NB4 (cell line): Measurements from ENCODE around the gene CCS.
"Not testable (repeated sequence)": the region's sequence is repeated elsewhere in the genome, so short reads cannot be mapped to it uniquely, and the experiment has no call there.

ENCODE experiments used
- DNase-seq: peaks from one replicate; pipeline ENCODE4 v3.0.0; 2010; ENCODE audit warnings: low read depth
- H3K4me3 ChIP-seq: one replicate; pipeline ENCODE4 v1.5.1; 2011; ENCODE audit warnings: mild to moderate bottlenecking, low read depth, low read length, moderate library complexity
- CTCF ChIP-seq: IDR thresholded peaks from one replicate; pipeline ENCODE4 v1.5.1; 2012; ENCODE audit warnings: low read depth, low read length
- MAX ChIP-seq: IDR thresholded peaks from 2 replicates; pipeline ENCODE4 v1.6.1; 2011; ENCODE audit warnings: low read depth, low read length
- MYC ChIP-seq: IDR thresholded peaks from 2 replicates; pipeline ENCODE4 v1.6.1; 2011; ENCODE audit warnings: low read depth, low read length
- POLR2A ChIP-seq: IDR thresholded peaks from 2 replicates; pipeline ENCODE4 v1.6.1; 2011; ENCODE audit warnings: mild to moderate bottlenecking; ENCODE audit not compliant: insufficient read length; ENCODE audit errors: extremely low read depth

CCS gene

DNA sequence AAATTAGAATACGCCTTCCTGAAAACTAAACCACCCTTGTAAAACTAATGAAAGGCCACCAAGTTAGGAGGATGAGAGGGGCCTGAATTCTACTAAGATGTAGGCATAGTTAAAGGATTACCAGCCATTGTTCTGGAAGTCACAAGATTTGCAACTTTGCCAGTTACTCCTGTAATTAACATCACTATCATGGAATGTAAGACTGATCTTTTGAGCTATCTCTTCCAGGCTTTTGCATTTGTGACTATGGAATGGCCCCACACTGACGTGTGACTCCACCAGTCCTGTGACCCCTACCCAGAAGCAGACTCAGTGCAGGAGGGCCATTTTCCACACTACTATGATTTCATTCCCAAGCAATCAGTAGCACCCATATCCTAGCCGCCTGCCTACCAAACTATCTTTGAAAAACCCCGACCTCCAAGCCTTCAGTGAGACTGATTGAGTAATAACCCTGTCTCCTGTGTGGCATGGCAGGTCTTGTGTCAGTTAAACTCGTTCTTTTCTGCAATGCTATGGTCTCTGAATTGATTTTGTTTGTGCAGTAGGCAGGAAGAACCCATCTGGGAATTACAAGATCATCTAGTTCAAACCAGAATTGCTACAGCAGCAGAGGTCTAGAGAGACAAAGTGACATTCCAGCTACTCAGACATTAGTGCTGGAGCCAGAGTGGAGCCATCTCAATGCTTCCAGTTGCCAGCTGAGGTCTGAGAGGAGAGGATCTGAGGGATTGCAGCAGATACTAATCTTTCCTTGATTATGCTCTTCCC is 22.7 kb upstream of the CCS start:
- TF ChIP-seq CTCF = no peak
- TF ChIP-seq POLR2A = no peak
- no peak for DNase-seq
- H3K4me3 ChIP-seq = no peak overlapping the region

- no peak for DNase-seq
- no peak for TF ChIP-seq CTCF
- no peak for TF ChIP-seq MYC
- TF ChIP-seq MAX = no peak
- no peak for TF ChIP-seq POLR2A
- H3K4me3 ChIP-seq = no peak overlapping the region
Observed at GRCh38 chr11:66570850-66571180, 22.2 kb upstream of the CCS start.

GRCh38 chr11:66579017-66579606 is 13.9 kb upstream of the CCS start:
- DNase-seq = peak; percentile 77
- 0 out of 2 replicates have a peak, but pooled peaks have one; percentile 21 for TF ChIP-seq MAX
- peak; percentile 87 for TF ChIP-seq CTCF
- no peak for TF ChIP-seq POLR2A
- no peak for TF ChIP-seq MYC
- no peak overlapping the region for H3K4me3 ChIP-seq

GRCh38 chr11:66580803-66581202 is 12.2 kb upstream of the CCS start:
- no peak overlapping the region for H3K4me3 ChIP-seq
- TF ChIP-seq CTCF = no peak
- no peak for TF ChIP-seq MYC
- no peak for TF ChIP-seq MAX
- no peak for TF ChIP-seq POLR2A
- DNase-seq = no peak

- H3K4me3 ChIP-seq = no peak overlapping the region
- TF ChIP-seq MYC (no peak), MAX (no peak), POLR2A (no peak), CTCF (no peak)
- DNase-seq = no peak
Observed at GRCh38 chr11:66581261-66581660, 11.7 kb upstream of the CCS start.

DNA sequence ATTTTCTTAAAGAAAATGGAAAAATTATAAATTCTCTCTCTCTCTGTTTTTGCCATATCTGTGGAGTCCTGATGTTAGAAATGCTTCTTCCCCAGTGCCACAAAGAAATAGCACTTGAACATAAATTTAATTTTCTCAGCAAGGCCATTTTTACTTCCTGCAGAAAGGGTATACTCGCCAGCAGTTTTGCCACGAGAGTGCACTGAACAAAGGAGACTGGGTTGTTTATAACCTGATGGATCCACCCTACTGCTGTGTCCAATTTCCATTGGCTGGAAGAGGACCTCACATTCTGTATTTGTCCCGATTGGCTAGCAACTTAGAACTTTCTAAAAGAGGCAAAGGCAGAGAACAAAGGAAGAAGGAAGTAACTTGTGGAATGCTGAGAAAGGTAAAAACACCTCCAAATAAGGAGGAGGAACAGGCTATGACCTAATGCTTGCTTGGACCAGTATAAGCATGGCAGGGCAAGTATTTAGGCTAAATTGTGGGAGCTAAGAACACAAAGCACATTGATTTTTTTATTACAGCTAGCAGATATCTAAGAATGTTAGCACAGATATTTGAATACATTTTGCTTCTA is 10.3 kb upstream of the CCS start:
- H3K4me3 ChIP-seq, DNase-seq: not testable (repeated sequence)

DNA sequence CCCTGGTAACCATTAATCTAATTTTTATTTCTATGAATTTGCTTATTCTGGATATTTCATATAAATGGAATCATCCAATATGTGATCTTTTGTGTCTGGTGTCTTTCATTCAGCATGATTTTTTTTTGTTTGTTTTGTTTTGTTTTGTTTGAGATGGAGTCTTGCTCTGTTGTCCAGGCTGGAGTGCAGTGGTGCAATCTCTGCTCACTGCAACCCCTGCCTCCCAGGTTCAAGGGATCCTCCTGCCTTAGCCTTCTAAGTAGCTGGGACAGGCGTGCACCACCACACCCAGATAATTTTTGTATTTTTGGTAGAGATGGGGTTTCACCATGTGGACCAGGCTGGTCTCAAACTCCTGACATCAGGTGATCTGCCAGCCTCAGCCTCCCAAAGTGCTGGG is 7.5 kb upstream of the CCS start:
- not testable (repeated sequence) for H3K4me3 ChIP-seq, DNase-seq
